ENCODE data around the gene AFG1L. TPM values are rescaled to one million over a fixed set of nuclear protein-coding genes. Genes with fewer than 3 reads are reported as not detected.

AFG1L gene
- polyA plus RNA-seq, 1 experiment = 2.3 TPM

DNA sequence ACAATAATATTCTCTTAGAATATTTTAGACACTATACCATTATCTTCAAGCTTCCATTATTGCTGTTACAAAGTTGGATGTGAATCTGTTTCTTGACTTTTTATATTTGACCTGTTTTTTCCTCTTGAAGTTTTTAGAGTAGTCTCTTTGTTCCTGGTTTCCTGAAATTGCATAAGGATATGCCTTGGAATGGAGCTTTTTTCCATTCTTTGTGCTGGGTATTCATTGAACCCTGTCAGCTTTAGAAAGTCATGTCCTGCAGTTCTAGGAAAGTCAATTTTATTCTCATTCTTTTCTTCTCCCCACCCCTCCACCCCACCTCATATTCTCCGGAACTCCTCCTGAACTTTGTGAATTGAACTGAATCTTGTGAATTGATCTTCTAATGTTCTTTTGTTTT is 173.5 kb downstream of the AFG1L start:
- no peak overlapping the region for H3K4me3 ChIP-seq (ENCODE audit: low read depth, low read length)
- H3K9me3 ChIP-seq (ENCODE audit: control insufficient read depth, insufficient read depth, low read length) = no peaks in the 10 kb centered on the region
- CTCF ChIA-PET = interaction anchor here (1.2 kb wide), 1 partner anchor 24 kb away, joined by 3 read pairs; no protein-coding TSS in a partner anchor
- no peak overlapping the region for H3K27ac ChIP-seq (ENCODE audit: low read depth, low read length)
- no peak for DNase-seq (ENCODE audit: low read depth, low spot score)
- POLR2A ChIA-PET = interaction anchor here (0.7 kb wide), 2 partner anchors 14 to 207 kb away, joined by 4 read pairs; partner anchors contain the start of gene SNX3
- TF ChIP-seq, protein P1, sequence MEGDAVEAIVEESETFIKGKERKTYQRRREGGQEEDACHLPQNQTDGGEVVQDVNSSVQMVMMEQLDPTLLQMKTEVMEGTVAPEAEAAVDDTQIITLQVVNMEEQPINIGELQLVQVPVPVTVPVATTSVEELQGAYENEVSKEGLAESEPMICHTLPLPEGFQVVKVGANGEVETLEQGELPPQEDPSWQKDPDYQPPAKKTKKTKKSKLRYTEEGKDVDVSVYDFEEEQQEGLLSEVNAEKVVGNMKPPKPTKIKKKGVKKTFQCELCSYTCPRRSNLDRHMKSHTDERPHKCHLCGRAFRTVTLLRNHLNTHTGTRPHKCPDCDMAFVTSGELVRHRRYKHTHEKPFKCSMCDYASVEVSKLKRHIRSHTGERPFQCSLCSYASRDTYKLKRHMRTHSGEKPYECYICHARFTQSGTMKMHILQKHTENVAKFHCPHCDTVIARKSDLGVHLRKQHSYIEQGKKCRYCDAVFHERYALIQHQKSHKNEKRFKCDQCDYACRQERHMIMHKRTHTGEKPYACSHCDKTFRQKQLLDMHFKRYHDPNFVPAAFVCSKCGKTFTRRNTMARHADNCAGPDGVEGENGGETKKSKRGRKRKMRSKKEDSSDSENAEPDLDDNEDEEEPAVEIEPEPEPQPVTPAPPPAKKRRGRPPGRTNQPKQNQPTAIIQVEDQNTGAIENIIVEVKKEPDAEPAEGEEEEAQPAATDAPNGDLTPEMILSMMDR (IDR thresholded peaks at IDR 0.05; ENCODE audit: low read depth, low read length) = no peak
- H3K27me3 ChIP-seq (ENCODE audit: control insufficient read depth, insufficient read depth, low read length) = no peaks in the 10 kb centered on the region

DNA sequence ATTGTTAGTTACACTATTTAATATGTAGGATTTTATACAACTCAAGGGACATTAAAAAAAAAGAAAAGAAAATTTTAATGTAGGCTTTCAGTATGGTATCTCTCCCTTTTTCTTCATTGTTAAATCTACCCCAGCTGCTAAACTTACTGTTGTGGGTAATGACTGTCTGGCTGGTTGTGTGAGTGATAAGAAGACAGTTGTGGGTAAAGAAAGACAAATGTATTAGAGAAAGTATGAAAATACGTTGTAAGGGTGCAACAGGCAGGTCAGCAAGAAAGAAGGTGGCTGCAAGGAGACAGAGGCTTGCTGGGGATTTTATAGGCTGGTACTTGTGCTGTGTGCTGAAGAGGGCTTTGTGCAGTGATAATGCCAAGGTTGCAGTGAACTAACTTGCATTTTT is 174.5 kb downstream of the AFG1L start:
- Histone ChIP-seq H3K4me3 (ENCODE audit: low read depth, low read length) (no peak overlapping the region), H3K9me3 (ENCODE audit: control insufficient read depth, insufficient read depth, low read length) (no peaks in the 10 kb centered on the region), H3K27ac (ENCODE audit: low read depth, low read length) (no peak overlapping the region), H3K27me3 (ENCODE audit: control insufficient read depth, insufficient read depth, low read length) (no peaks in the 10 kb centered on the region)
- CTCF ChIA-PET = no interaction called here
- no peak for DNase-seq (ENCODE audit: low read depth, low spot score)
- POLR2A ChIA-PET = no interaction called here
- TF ChIP-seq, protein P1 (IDR thresholded peaks at IDR 0.05; ENCODE audit: low read depth, low read length) = no peak

DNA sequence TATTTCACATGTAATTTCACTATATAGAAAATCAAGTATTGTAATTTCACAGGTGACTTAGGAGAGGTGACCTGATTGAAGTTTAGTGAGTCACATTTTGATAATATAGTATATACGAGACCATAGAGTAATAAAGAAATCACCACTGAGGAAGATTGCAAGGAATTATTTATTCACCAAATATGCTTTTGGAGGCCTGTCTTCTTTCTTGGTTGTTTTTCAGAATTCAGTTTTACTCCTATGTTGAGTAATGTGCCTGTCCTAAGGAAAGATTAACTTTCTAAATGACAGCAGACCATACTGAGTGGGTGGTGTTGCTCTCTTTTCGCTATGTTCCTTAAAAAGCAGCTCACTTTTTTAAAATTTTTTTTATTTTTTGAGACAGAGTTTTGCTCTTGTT is 178.3 kb downstream of the AFG1L start:
- no peak for DNase-seq (ENCODE audit: low read depth, low spot score)
- no peak overlapping the region for H3K4me3 ChIP-seq (ENCODE audit: low read depth, low read length)
- H3K27ac ChIP-seq (ENCODE audit: low read depth, low read length) = no peak overlapping the region
- TF ChIP-seq, protein P1 (IDR thresholded peaks at IDR 0.05; ENCODE audit: low read depth, low read length) = no peak
- no peaks in the 10 kb centered on the region for H3K9me3 ChIP-seq (ENCODE audit: control insufficient read depth, insufficient read depth, low read length)
- no peaks in the 10 kb centered on the region for H3K27me3 ChIP-seq (ENCODE audit: control insufficient read depth, insufficient read depth, low read length)
- POLR2A ChIA-PET = no interaction called here
- CTCF ChIA-PET = interaction anchor here (1.3 kb wide), 1 partner anchor 19 kb away, joined by 11 read pairs; no protein-coding TSS in a partner anchor

DNA sequence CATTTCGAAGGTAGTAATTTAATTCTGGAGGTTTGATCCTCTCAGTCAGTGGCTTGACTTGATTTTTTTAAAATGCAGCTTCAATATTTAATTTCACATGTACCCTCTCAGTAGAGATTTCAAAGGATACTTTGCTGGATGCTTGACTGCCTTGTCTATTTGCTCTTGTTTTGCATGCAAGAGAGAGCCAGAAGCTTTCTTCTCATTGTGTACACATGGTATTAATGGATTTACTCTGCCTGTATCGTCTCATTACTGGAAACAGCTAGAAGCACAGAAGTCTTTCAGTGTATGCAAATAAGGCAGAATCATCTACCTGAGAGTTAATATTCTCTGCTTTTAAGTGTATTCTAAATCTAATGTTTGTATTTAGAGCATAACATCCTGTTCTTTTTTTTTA is 181.5 kb downstream of the AFG1L start:
- ChIA-PET CTCF (interaction anchor here (2.5 kb wide), 1 partner anchor 16 kb away, joined by 12 read pairs; no protein-coding TSS in a partner anchor), POLR2A (no interaction called here)
- TF ChIP-seq, protein P1 (IDR thresholded peaks at IDR 0.05; ENCODE audit: low read depth, low read length) = no peak
- no peak for DNase-seq (ENCODE audit: low read depth, low spot score)
- Histone ChIP-seq H3K4me3 (ENCODE audit: low read depth, low read length) (no peak overlapping the region), H3K27me3 (ENCODE audit: control insufficient read depth, insufficient read depth, low read length) (no peaks in the 10 kb centered on the region), H3K9me3 (ENCODE audit: control insufficient read depth, insufficient read depth, low read length) (no peaks in the 10 kb centered on the region), H3K27ac (ENCODE audit: low read depth, low read length) (no peak overlapping the region)

DNA sequence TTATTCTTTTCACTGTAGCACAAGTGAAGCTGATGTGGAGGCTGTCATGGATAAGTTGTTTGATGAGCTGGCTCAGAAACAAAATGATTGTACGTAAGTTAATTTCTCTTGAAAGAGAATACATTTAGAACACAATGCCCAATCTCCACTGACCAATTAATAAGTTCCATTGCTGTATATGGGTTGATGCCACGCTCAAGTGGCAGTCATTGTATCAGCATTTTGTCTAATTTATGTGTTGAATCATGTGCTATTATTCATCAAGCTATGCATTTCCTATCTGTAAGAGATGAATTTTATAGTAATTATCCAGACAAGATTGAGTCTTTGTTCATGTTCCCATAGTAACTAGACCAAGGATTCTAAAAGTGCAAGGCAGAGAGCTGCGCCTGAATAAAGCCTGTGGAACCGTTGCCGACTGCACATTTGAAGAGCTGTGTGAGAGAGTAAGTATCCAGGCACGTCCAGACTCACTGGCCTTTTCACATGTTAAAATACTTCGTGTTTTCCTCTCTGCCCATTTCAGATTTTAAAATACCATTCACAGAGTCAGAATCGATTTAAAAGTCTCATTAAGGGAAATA is 182.1 kb downstream of the AFG1L start:
- CTCF ChIA-PET = interaction anchor here (2.5 kb wide), 1 partner anchor 15 kb away, joined by 12 read pairs; no protein-coding TSS in a partner anchor
- H3K9me3 ChIP-seq (ENCODE audit: control insufficient read depth, insufficient read depth, low read length) = no peaks in the 10 kb centered on the region
- POLR2A ChIA-PET = no interaction called here
- no peak for DNase-seq (ENCODE audit: low read depth, low spot score)
- TF ChIP-seq, protein P1 (IDR thresholded peaks at IDR 0.05; ENCODE audit: low read depth, low read length) = no peak
- H3K27ac ChIP-seq (ENCODE audit: low read depth, low read length) = no peak overlapping the region
- no peak overlapping the region for H3K4me3 ChIP-seq (ENCODE audit: low read depth, low read length)
- H3K27me3 ChIP-seq (ENCODE audit: control insufficient read depth, insufficient read depth, low read length) = no peaks in the 10 kb centered on the region

Data from AG04450 (cell line).